GM12875 (cell line): ENCODE data around the gene PCSK5.
A peak's percentile ranks its signal among the peaks of the same experiment; 100 is the strongest.

Experiments used
- H3K4me3 ChIP-seq: one replicate; pipeline ENCODE4 v1.5.1; 2011; ENCODE audit warnings: low read depth, low read length, control low read depth
- CTCF ChIP-seq: IDR thresholded peaks from 2 replicates; pipeline ENCODE4 v1.5.1; 2011; ENCODE audit warnings: low read depth, mild to moderate bottlenecking, control low read depth, inconsistent platforms, low read length, moderate library complexity, borderline replicate concordance; ENCODE audit not compliant: insufficient read depth

PCSK5 gene

GRCh38 chr9:75890472-75891276 lies at the start of gene PCSK5:
Gene PCSK5, plus strand, starts transcription at chr9:75890673. Its CDS starts 509 bp downstream, at chr9:75891182.
- H3K4me3 ChIP-seq: peak within 1 kb of the TSS; percentile 37
- TF ChIP-seq CTCF: no peak

GRCh38 chr9:75844321-75844720 lies 46.2 kb upstream of the PCSK5 start:
- no peak for TF ChIP-seq CTCF
- no peak overlapping the region for H3K4me3 ChIP-seq

GRCh38 chr9:75845806-75846205 lies 44.7 kb upstream of the PCSK5 start:
- no peak overlapping the region for H3K4me3 ChIP-seq
- TF ChIP-seq CTCF: no peak

- no peak for TF ChIP-seq CTCF
- H3K4me3 ChIP-seq: no peak overlapping the region
Measured at GRCh38 chr9:75847085-75847484, 43.4 kb upstream of the PCSK5 start.

GRCh38 chr9:75850459-75851200 lies 39.8 kb upstream of the PCSK5 start:
- no peak for TF ChIP-seq CTCF
- H3K4me3 ChIP-seq: no peak overlapping the region

GRCh38 chr9:75851917-75852316 lies 38.6 kb upstream of the PCSK5 start:
- H3K4me3 ChIP-seq: no peak overlapping the region
- no peak for TF ChIP-seq CTCF
